ENCODE results near the gene GPR3. TPM values are rescaled to one million over a fixed set of nuclear protein-coding genes. Genes with fewer than 3 reads are reported as not detected.
A peak's percentile ranks its signal among the peaks of the same experiment; 100 is the strongest.

The GPR3 gene
- total and polyA plus RNA-seq, 3 experiments from 2014 or later = 3.3 to 3.9 TPM; not detected in 1

- CTCF ChIA-PET = no interaction called here
- no peak for DNase-seq
- no peaks in the 10 kb centered on the region for H3K9me3 ChIP-seq (ENCODE audit: low read length)
- POLR2A ChIA-PET = interaction anchor here (1.0 kb wide), 1 partner anchor 12 kb away, joined by 3 read pairs; no protein-coding TSS in a partner anchor
- H3K4me3 ChIP-seq (ENCODE audit: low read length) = no peak overlapping the region
- peaks cover 89% of the 10 kb centered on the region for H3K4me1 ChIP-seq (ENCODE audit: insufficient read depth, low read length)
- Mint-ChIP-seq H3K4me1 (peaks cover 71 to 91% (median 89%) of the 10 kb centered on the region in 3 donors), H3K27me3 (no peaks in the 10 kb centered on the region), H3K36me3 (peaks cover 0 to 9% (median 3%) of the 10 kb centered on the region in 3 donors), H3K27ac (peak overlapping the region in 6 of 8 donors; percentile 4 to 77 (median 47)), H3K4me3 (peak overlapping the region in 2 of 7 donors; percentile 1 to 10), H3K9me3 (no peaks in the 10 kb centered on the region)
- no peak overlapping the region for H3K27ac ChIP-seq (ENCODE audit: low read depth, low read length)
- H3K36me3 ChIP-seq (ENCODE audit: insufficient read depth, low read length) = no peaks in the 10 kb centered on the region
- no peaks in the 10 kb centered on the region for H3K27me3 ChIP-seq (ENCODE audit: insufficient read depth, low read length, poor library complexity, severe bottlenecking)
These were observed 41.3 kb downstream of the GPR3 start for GRCh38 chr1:27433706-27434105.

DNA sequence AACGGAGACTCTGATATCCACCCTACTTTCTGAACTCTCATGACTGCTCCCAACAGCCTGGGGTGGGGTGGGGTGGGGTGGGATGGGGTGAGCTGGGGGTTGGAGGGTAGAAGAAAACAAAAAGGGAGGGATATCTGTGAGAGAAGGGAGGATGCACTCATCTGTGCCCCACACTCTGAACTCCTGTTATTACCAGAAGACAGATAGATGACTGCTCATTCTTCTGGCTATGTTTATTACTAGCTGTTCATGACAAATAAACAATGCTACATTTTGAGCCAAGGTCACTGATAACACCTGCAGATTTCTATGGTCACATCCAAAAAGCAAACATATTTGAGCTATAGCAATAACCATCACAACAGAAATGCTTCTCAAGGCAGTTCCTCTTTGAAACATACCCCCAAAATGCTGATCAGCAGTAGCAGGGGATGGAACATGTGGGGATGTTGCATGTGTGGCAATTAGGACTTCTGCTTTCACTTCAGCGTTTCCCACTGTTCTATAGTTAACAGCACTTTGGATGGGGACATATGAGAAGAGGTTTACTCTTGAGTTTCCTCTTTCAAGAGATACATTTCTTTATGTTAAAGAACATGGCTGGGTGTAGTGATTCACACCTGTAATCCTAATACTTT lies 43.3 kb downstream of the GPR3 start:
- peak overlapping the region; percentile 16 for H3K4me3 ChIP-seq (ENCODE audit: low read length)
- peaks cover 75% of the 10 kb centered on the region for H3K4me1 ChIP-seq (ENCODE audit: insufficient read depth, low read length)
- peak overlapping the region; percentile 29 to 85 (median 69) for H3K4me3 Mint-ChIP-seq

DNA sequence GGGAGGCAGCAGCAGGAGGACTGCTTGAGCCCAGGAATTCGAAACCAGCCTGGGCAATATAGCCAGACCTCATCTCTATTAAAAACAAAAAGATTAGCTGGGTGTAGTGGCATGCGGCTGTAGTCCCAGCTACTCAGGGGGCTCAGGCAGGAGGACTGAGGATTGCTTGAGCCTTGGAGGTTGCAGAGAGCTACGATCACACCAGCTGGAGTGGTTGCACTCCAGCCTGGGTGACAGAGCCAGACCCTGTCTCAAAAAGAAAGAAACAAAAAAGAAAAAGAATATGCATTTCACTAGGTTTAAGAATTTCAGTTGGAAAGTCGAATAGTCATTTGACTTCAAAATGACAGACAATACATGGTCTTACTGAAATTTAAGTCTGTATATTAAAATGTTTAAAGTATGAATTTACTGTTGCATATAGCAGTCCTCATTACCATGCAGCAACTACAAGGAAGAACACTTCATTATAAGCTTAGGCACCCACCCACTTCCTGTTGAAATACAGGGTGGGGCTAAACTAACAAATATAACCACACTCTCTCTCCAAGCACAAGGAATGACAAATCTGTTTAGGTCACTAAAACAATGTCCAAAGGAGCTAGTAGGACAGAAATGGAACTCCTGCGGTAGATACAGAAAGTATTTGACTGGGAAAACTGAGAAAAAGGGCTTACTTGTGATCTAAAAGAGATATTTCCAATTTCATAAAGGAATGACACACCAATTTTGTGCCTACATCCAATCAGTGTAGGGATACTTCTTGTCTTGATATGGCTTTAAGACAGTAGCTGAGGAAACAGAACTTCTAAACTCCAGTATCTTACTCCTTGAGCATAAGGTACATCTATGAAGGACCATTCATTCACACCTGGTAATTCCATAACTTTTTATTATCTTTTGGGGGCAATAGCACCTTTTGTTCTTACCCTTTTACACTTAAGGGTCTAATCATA lies 44.1 kb downstream of the GPR3 start:
- DNase-seq = peak in 2 of 5 donors; percentile 27 to 52
- H3K36me3 ChIP-seq (ENCODE audit: insufficient read depth, low read length) = no peaks in the 10 kb centered on the region
- no peaks in the 10 kb centered on the region for H3K9me3 Mint-ChIP-seq
- H3K27me3 Mint-ChIP-seq = no peaks in the 10 kb centered on the region
- ChIA-PET CTCF (interaction anchor here (0.7 to 1.3 kb wide), 7 partner anchors 11 to 227 kb away, joined by 3 to 6 read pairs (median 3); partner anchors contain the start of gene WASF2), POLR2A (interaction anchor here (1.0 kb wide), 2 partner anchors 9 to 83 kb away, joined by 3 read pairs; no protein-coding TSS in a partner anchor)
- H3K27ac ChIP-seq (ENCODE audit: low read depth, low read length) = no peak overlapping the region
- H3K4me3 ChIP-seq (ENCODE audit: low read length) = peak overlapping the region; percentile 16
- H3K36me3 Mint-ChIP-seq = peaks cover 0 to 20% (median 2%) of the 10 kb centered on the region in 3 donors
- peaks cover 67% of the 10 kb centered on the region for H3K4me1 ChIP-seq (ENCODE audit: insufficient read depth, low read length)
- peak overlapping the region; percentile 29 to 85 (median 69) for H3K4me3 Mint-ChIP-seq
- H3K27me3 ChIP-seq (ENCODE audit: insufficient read depth, low read length, poor library complexity, severe bottlenecking) = no peaks in the 10 kb centered on the region
- no peaks in the 10 kb centered on the region for H3K9me3 ChIP-seq (ENCODE audit: low read length)
- peaks cover 66 to 85% (median 78%) of the 10 kb centered on the region in 3 donors for H3K4me1 Mint-ChIP-seq
- H3K27ac Mint-ChIP-seq = peak overlapping the region; percentile 46 to 92 (median 84)

More for the DNA sequence above, 43.3 kb downstream of the GPR3 start:
- peak overlapping the region; percentile 46 to 92 (median 84) for H3K27ac Mint-ChIP-seq
- no peaks in the 10 kb centered on the region for H3K27me3 Mint-ChIP-seq
- H3K9me3 Mint-ChIP-seq = no peaks in the 10 kb centered on the region
- POLR2A ChIA-PET = interaction anchor here (1.0 kb wide), 1 partner anchor 84 kb away, joined by 3 read pairs; no protein-coding TSS in a partner anchor
- CTCF ChIA-PET = interaction anchor here (0.7 to 1.3 kb wide), 6 partner anchors 12 to 173 kb away, joined by 3 to 6 read pairs (median 3); partner anchors contain the start of gene WASF2
- peaks cover 0 to 17% (median 2%) of the 10 kb centered on the region in 3 donors for H3K36me3 Mint-ChIP-seq
- Histone ChIP-seq H3K36me3 (ENCODE audit: insufficient read depth, low read length) (no peaks in the 10 kb centered on the region), H3K27ac (ENCODE audit: low read depth, low read length) (no peak overlapping the region), H3K27me3 (ENCODE audit: insufficient read depth, low read length, poor library complexity, severe bottlenecking) (no peaks in the 10 kb centered on the region), H3K9me3 (ENCODE audit: low read length) (no peaks in the 10 kb centered on the region)
- peaks cover 74 to 93% (median 86%) of the 10 kb centered on the region in 3 donors for H3K4me1 Mint-ChIP-seq
- no peak for DNase-seq

GRCh38 chr1:27438621-27439061 lies 46.2 kb downstream of the GPR3 start:
- H3K36me3 ChIP-seq (ENCODE audit: insufficient read depth, low read length) = no peaks in the 10 kb centered on the region
- peak overlapping the region; percentile 28 to 81 (median 52) for H3K27ac Mint-ChIP-seq
- H3K27me3 Mint-ChIP-seq = no peaks in the 10 kb centered on the region
- no peak for DNase-seq
- H3K4me1 ChIP-seq (ENCODE audit: insufficient read depth, low read length) = peaks cover 54% of the 10 kb centered on the region
- H3K27ac ChIP-seq (ENCODE audit: low read depth, low read length) = no peak overlapping the region
- no peaks in the 10 kb centered on the region for H3K9me3 Mint-ChIP-seq
- no peak overlapping the region for H3K4me3 ChIP-seq (ENCODE audit: low read length)
- H3K27me3 ChIP-seq (ENCODE audit: insufficient read depth, low read length, poor library complexity, severe bottlenecking) = no peaks in the 10 kb centered on the region
- H3K4me3 Mint-ChIP-seq = peak overlapping the region in 3 of 7 donors; percentile 0 to 12 (median 4)
- peaks cover 54 to 68% (median 61%) of the 10 kb centered on the region in 3 donors for H3K4me1 Mint-ChIP-seq
- H3K36me3 Mint-ChIP-seq = peaks cover 0 to 20% (median 2%) of the 10 kb centered on the region in 3 donors
- CTCF ChIA-PET = interaction anchor here (1.5 kb wide), 1 partner anchor 130 kb away, joined by 3 read pairs; no protein-coding TSS in a partner anchor
- POLR2A ChIA-PET = no interaction called here
- H3K9me3 ChIP-seq (ENCODE audit: low read length) = no peaks in the 10 kb centered on the region

DNA sequence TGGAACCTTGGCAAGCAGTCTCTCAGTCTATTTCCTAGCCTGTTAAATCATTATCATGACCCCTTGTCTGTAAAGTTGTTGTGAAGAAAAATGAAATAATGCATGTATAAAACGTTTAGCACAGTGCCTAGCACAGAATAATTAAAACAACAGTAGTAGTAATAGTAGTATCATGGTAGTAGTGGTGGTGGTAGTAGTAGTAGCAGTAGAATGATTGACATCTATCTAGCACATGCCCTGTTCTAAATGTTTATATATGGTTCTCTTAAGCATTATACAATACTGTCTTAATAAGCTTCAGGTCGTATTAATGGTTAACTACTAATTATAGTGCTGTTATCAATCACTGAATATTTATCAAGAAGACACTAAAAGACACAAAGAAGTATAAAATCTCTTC lies 46.7 kb downstream of the GPR3 start:
- ChIA-PET POLR2A (interaction anchor here (0.5 kb wide), 1 partner anchor 266 kb away, joined by 3 read pairs; no protein-coding TSS in a partner anchor), CTCF (interaction anchor here (0.9 to 1.5 kb wide), 2 partner anchors 15 to 129 kb away, joined by 3 read pairs; no protein-coding TSS in a partner anchor)
- no peaks in the 10 kb centered on the region for H3K9me3 ChIP-seq (ENCODE audit: low read length)
- no peaks in the 10 kb centered on the region for H3K27me3 ChIP-seq (ENCODE audit: insufficient read depth, low read length, poor library complexity, severe bottlenecking)
- no peaks in the 10 kb centered on the region for H3K27me3 Mint-ChIP-seq
- peaks cover 0 to 23% (median 2%) of the 10 kb centered on the region in 3 donors for H3K36me3 Mint-ChIP-seq
- H3K4me1 ChIP-seq (ENCODE audit: insufficient read depth, low read length) = peaks cover 51% of the 10 kb centered on the region
- no peak overlapping the region for H3K27ac ChIP-seq (ENCODE audit: low read depth, low read length)
- no peaks in the 10 kb centered on the region for H3K9me3 Mint-ChIP-seq
- no peaks in the 10 kb centered on the region for H3K36me3 ChIP-seq (ENCODE audit: insufficient read depth, low read length)
- no peak overlapping the region for H3K4me3 ChIP-seq (ENCODE audit: low read length)
- peak overlapping the region in 1 of 7 donors; percentile 12 for H3K4me3 Mint-ChIP-seq
- H3K27ac Mint-ChIP-seq = peak overlapping the region; percentile 23 to 81 (median 61)
- no peak for DNase-seq
- H3K4me1 Mint-ChIP-seq = peaks cover 51 to 66% (median 59%) of the 10 kb centered on the region in 3 donors

- Histone ChIP-seq H3K4me1 (ENCODE audit: insufficient read depth, low read length) (peaks cover 27% of the 10 kb centered on the region), H3K27ac (ENCODE audit: low read depth, low read length) (no peak overlapping the region), H3K27me3 (ENCODE audit: insufficient read depth, low read length, poor library complexity, severe bottlenecking) (no peaks in the 10 kb centered on the region), H3K36me3 (ENCODE audit: insufficient read depth, low read length) (no peaks in the 10 kb centered on the region), H3K4me3 (ENCODE audit: low read length) (no peak overlapping the region), H3K9me3 (ENCODE audit: low read length) (no peaks in the 10 kb centered on the region)
- Mint-ChIP-seq H3K4me3 (peak overlapping the region in 2 of 7 donors; percentile 12 to 37), H3K27me3 (no peaks in the 10 kb centered on the region), H3K4me1 (peaks cover 38 to 62% (median 52%) of the 10 kb centered on the region in 3 donors), H3K27ac (peak overlapping the region in 5 of 8 donors; percentile 4 to 77 (median 8)), H3K36me3 (peaks cover 0 to 40% (median 8%) of the 10 kb centered on the region in 3 donors), H3K9me3 (no peaks in the 10 kb centered on the region)
- no peak for DNase-seq
- POLR2A ChIA-PET = no interaction called here
- CTCF ChIA-PET = interaction anchor here (1.3 kb wide), 1 partner anchor 13 kb away, joined by 3 read pairs; no protein-coding TSS in a partner anchor
These were observed 52.2 kb downstream of the GPR3 start for GRCh38 chr1:27444632-27445031.

Data from CD8-positive, alpha-beta memory T cell (primary cell).